ENCODE data around the gene SRGAP3.
"Not testable (repeated sequence)": the region's sequence is repeated elsewhere in the genome, so short reads cannot be mapped to it uniquely, and the experiment has no call there.

SRGAP3 gene

DNA sequence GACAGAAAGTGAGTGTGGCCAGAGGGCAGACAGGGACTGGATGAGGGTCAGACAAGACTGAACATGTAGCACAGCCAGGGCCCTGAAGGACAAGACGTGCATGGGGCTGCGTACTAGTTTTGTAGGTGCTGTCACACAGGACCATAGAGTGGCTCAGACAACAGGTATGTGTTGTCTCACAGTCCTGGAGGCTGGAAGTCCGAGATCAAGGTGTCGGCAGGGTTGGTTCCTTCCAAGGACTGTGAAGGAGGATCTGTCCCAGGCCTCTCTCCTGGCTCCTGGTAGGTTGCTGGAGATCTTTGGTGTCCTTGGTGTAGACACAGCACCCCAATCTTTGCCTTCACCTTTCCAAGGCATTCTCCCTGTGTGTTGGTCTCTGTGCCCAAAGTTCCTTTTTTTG lies 136.4 kb downstream of the SRGAP3 start:
- DNase-seq (ENCODE audit: low spot score): no peak

- DNase-seq (ENCODE audit: low spot score): peak; percentile 44
Observed at GRCh38 chr3:9111866-9112265, 137.6 kb downstream of the SRGAP3 start.

GRCh38 chr3:9111417-9111816 lies 138.0 kb downstream of the SRGAP3 start:
- DNase-seq (ENCODE audit: low spot score): no peak

DNA sequence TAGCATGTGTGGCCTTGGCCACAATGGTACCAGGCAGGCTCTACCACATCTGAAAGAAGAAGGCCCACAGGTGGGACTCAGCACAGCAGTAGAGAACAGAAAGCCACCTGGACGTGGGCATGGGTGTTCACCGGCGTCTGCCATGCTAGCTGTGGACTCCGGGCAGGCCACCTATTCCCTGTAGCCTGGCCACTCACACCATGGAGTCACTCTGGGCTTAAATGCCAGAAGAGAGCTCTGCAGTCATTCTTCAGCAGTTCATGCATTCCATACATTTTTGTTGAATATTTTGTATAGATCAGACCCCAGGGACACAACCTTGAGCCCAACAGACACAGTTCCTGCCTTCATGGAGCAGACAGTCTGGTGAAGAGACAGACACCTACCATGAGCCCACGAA lies 138.6 kb downstream of the SRGAP3 start:
- DNase-seq (ENCODE audit: low spot score): no peak

DNA sequence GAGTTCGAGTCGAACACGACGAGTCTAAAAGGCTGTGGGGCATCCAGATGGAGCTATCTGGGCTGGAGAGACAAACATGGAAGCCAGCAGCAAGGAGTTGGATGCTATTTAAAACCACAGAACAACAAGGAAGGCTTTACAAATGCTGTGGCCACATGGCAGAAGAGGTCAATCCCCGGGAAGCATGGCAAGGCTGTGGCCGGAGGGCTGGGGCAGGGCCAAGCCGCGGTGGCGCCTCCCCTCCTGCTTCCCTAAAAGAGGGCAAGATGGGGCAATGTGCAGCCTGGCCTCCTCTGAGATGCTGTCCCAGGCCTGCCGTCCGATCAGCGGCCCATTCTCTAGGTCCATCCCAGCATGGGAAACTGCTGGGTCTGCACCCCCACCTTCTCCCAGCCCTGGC lies 139.1 kb downstream of the SRGAP3 start:
- no peak for DNase-seq (ENCODE audit: low spot score)

DNA sequence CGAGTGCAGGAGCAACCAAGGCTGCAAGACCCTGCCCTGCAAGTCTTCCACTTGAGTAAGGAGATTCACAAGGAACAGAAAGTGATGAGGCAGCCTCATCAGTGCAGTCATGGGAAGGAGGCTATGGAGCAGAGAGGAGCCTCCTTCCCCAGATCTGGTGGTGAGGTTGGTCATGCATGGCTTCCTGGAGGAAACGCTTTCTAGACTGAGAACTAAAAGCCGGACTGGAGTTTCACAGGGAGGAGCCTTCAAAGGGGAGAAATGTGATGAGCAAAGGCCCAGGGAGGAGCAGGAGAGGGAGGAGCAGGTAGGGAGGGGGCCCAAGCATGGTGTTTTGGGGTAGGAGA lies 139.9 kb downstream of the SRGAP3 start:
- DNase-seq (ENCODE audit: low spot score): peak; percentile 46

GRCh38 chr3:9108876-9109567 lies 140.4 kb downstream of the SRGAP3 start:
- DNase-seq (ENCODE audit: low spot score): no peak

- no peak for DNase-seq (ENCODE audit: low spot score)
Observed at GRCh38 chr3:9107738-9108137, 141.7 kb downstream of the SRGAP3 start.

GRCh38 chr3:9105421-9105820 lies 144.0 kb downstream of the SRGAP3 start:
- no peak for DNase-seq (ENCODE audit: low spot score)

GRCh38 chr3:9104121-9104520 lies 145.3 kb downstream of the SRGAP3 start:
- DNase-seq (ENCODE audit: low spot score): no peak

- DNase-seq (ENCODE audit: low spot score): no peak
Observed at GRCh38 chr3:9102240-9102981, 147.0 kb downstream of the SRGAP3 start.

GRCh38 chr3:9101286-9101685 lies 148.2 kb downstream of the SRGAP3 start:
- peak; percentile 83 for DNase-seq (ENCODE audit: low spot score)

GRCh38 chr3:9100513-9100894 lies 148.9 kb downstream of the SRGAP3 start:
- DNase-seq (ENCODE audit: low spot score): peak; percentile 78

DNA sequence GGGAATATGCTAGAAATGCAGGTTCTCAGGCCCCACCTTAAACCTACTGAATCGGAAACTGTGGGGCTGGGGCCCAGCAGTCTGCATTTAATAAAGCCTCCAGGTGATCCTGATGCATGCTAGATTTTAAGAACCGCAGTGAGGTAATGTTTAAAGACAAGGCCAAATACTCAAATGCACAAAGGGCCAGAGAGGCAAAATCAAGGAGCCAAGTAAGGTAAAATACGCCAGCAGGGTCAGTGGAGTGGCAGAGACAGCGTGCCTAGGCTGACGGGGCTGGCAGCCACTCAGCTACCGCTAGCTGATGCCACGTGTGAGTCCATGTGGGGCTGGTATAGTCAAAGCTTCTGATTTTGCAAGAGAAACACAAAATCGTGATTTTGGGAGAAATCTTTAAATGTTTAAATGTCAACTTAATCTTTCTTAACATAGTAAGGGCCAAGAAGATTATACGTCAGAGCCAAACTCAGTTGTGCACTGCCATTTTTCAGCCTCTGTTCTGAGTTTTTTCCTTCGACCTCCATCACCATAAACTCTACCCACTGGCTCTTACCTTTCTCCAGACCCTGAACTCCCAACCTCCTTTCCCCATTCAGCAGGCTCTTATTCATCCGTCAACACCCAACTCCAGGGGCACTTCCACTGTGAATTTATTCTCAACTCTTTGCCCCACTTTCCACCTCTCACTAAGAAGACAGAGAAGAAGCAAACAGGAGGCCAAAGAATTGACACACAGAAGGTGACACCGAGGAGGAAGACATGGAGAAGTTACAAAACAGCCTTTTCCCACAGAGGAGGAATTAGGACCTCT lies 149.5 kb downstream of the SRGAP3 start:
- peak; percentile 42 for DNase-seq (ENCODE audit: low spot score)

DNA sequence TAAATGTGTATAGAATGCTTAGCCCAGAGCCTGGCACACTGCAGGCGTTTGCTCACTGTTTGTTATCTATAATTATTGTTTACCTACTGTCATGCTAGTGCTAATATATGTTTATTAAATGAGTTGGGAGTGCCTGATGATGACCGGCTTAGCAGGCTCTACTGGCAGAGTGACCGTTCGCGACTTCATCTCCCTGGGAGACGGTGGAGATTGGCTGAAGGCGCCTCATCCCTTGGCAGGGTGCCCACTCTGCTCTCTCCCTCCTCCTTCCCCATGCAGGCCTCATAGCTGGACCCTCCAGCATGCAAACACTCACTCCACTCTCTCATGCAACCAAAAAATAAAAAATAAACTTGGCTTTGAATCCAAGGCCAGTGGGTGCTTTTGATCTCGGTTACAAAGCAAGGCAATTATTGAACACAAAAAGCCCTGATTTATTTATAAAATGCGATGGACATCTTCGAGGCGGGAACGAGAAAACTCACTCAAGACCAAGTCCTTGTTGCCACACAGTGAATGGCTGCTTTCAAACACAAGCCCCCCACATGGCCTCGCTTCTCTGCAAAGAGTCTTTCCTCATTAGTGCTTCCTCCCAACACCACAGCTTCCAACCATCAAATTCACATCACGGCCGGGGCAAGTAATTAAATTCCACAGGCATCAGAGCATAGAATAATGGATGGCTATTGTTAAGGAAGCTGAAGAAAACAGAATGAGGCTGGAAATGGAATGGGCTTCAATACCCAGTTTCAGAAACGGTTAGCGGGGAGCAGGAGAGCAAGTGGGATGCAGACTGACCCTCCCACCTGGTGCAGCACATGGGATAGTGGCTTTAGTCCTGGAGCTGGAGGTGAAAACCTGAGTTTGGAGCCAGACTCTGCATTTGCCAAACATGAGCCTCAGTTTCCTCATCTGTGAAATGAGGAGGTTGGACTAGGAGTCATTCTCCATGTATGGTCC lies 150.4 kb downstream of the SRGAP3 start:
- peak; percentile 94 for DNase-seq (ENCODE audit: low spot score)

DNA sequence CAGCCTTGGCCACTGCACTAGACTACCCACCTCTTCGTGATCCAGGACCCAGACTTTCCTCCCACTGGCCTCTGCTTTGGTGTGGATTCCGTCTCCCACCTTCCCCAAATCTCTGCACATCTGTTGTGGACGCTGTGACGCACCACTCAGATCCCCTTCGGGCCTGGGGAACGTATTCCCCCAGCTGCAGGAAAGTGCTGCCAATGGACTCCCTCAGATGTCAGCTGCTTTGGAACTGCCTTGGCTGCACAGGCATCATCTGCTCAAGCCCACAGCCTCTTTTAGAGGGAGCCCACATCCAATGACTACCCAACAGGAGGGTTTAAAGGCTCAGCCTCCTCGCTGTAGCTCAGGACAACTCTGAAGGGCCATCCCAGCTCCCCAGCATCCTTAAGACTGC lies 152.0 kb downstream of the SRGAP3 start:
- peak; percentile 40 for DNase-seq (ENCODE audit: low spot score)

DNA sequence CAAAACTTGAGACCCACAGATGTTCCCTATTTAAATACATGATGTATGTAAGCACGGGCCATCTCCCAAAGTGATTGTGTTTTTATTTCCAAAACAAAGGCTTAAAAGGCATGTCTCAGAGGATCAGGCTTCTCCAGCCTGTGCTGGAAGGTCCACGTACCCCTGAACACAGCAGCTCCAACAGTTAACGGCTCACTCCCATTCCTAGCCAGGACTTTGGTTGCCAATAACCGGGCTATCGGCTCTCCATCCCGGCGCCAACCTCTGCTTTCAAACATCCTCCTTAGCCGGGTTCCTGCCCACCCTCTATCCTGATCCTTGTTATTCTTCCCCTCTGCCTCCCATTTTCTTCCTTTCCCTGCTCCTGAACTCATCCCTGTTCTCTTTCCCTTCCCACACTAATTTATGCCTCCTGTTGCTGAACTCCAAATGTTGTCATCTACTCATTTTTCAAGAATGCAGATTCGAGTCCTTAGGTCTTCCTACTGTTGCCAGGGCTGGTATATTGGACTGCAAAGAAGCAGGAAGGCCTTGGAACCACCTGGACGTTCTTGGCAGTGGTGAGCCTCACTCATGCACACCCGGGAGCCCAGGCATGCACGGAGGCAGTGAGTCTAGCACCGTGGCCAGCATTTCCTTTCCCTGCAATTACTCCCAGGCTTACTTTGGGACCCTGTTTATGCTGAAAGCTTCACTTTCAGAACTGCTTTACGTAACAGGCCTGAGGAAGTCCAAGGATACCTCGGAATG lies 157.8 kb downstream of the SRGAP3 start:
- no peak for DNase-seq (ENCODE audit: low spot score)

GRCh38 chr3:9088441-9089353 lies 160.7 kb downstream of the SRGAP3 start:
- DNase-seq (ENCODE audit: low spot score): peak; percentile 82

- peak; percentile 91 for DNase-seq (ENCODE audit: low spot score)
Observed at GRCh38 chr3:9087831-9088413, 161.5 kb downstream of the SRGAP3 start.

DNA sequence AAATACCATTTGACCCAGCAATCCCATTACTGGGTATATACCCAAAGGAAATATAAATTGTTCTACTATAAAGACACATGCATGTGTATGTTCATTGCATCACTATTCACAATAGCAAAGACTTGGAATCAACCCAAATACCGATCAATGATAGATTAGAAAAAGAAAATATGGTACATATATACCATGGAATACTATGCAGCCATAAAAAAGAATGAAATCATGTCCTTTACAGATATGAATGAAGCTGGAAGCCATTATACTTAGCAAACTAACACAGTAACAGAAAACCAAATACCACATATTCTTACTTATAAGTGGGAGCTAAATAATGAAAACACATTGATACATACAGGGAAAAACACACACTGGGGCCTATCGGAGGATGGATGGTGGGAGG lies 164.0 kb downstream of the SRGAP3 start:
- DNase-seq (ENCODE audit: low spot score): not testable (repeated sequence)

Data from pons (tissue), 1 donor.